ENCODE measurements around the gene RAB33A. TPM values are rescaled to one million over a fixed set of nuclear protein-coding genes. Genes with fewer than 3 reads are reported as not detected.

Gene RAB33A
- total RNA-seq, 1 experiment from 2014 or later: not detected

GRCh38 chrX:130170752-130171445, 863 bp upstream of the RAB33A start:
- Histone ChIP-seq H4K20me1 (ENCODE audit: insufficient read depth) (no peaks in the 10 kb centered on the region), H3K79me2 (ENCODE audit: insufficient read depth, low read length) (no peaks in the 10 kb centered on the region), H2AFZ (ENCODE audit: low read depth, low read length, poor library complexity, severe bottlenecking) (no peak overlapping the region), H3K4me1 (ENCODE audit: control insufficient read depth in 1 of 2, insufficient read depth in 2 of 2, low read length in 2 of 2) (peaks cover 0 to 18% of the 10 kb centered on the region in 2 experiments; a peak in 1 of 4 replicates), H3K4me3 (replicated peaks in 1 of 2; ENCODE audit: low read depth in 1 of 2, low read length in 2 of 2) (no peak overlapping the region), H3K9ac (ENCODE audit: low read length) (no peak overlapping the region), H3K27me3 (ENCODE audit: insufficient read depth, low read length) (no peaks in the 10 kb centered on the region), H3K36me3 (ENCODE audit: control insufficient read depth in 1 of 2, insufficient read depth in 2 of 2, low read length in 2 of 2) (no peaks in the 10 kb centered on the region), H3K9me3 (ENCODE audit: control insufficient read depth in 1 of 2, insufficient read depth in 1 of 2, low read depth in 1 of 2, low read length in 2 of 2) (no peaks in the 10 kb centered on the region), H3K27ac (ENCODE audit: low read depth, low read length) (no peak overlapping the region), H3K9me2 (ENCODE audit: insufficient read depth) (no peaks in the 10 kb centered on the region), H3K4me2 (ENCODE audit: low read length) (no peak overlapping the region)
- ChIA-PET RAD21 (ENCODE audit: low non-redundant PET in 1 of 2, low total read pairs in 2 of 2, uncharacterized antibody in 2 of 2, unreplicated experiment in 2 of 2) (no interaction called here), CTCF (no interaction called here), POLR2A (no interaction called here)
- intact Hi-C loops (cut with micrococcal nuclease): no loop called here
- DNase-seq (ENCODE audit: low read depth, low spot score) (no peak), ATAC-seq (no peak)
- TF ChIP-seq SRF (IDR thresholded peaks at IDR 0.05; ENCODE audit: low read depth) (no peak), ZNF274 (IDR thresholded peaks at IDR 0.05; ENCODE audit: low read depth, low read length) (no peak), CTCF (IDR thresholded peaks at IDR 0.05 in 2 of 3, conservative IDR thresholded peaks at IDR 0.05 in 1 of 3; ENCODE audit: borderline replicate concordance in 1 of 3, insufficient read depth in 1 of 3, low read depth in 2 of 3, low read length in 2 of 3) (no peak)
- TF ChIP-seq, protein P1, sequence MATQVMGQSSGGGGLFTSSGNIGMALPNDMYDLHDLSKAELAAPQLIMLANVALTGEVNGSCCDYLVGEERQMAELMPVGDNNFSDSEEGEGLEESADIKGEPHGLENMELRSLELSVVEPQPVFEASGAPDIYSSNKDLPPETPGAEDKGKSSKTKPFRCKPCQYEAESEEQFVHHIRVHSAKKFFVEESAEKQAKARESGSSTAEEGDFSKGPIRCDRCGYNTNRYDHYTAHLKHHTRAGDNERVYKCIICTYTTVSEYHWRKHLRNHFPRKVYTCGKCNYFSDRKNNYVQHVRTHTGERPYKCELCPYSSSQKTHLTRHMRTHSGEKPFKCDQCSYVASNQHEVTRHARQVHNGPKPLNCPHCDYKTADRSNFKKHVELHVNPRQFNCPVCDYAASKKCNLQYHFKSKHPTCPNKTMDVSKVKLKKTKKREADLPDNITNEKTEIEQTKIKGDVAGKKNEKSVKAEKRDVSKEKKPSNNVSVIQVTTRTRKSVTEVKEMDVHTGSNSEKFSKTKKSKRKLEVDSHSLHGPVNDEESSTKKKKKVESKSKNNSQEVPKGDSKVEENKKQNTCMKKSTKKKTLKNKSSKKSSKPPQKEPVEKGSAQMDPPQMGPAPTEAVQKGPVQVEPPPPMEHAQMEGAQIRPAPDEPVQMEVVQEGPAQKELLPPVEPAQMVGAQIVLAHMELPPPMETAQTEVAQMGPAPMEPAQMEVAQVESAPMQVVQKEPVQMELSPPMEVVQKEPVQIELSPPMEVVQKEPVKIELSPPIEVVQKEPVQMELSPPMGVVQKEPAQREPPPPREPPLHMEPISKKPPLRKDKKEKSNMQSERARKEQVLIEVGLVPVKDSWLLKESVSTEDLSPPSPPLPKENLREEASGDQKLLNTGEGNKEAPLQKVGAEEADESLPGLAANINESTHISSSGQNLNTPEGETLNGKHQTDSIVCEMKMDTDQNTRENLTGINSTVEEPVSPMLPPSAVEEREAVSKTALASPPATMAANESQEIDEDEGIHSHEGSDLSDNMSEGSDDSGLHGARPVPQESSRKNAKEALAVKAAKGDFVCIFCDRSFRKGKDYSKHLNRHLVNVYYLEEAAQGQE (IDR thresholded peaks at IDR 0.05; ENCODE audit: low read depth): no peak
- no TSS peak for BruUV-seq (replicated peaks)

Data from HCT116 (cell line).